GM15510 (cell line): ENCODE data around the gene TMEM63B.

Experiments used
- POLR2A ChIP-seq: IDR thresholded peaks from 3 replicates; pipeline ENCODE4 v1.6.1; 2011; ENCODE audit warnings: borderline replicate concordance; ENCODE audit not compliant: insufficient read length; ENCODE audit errors: extremely low read depth

Gene TMEM63B

DNA sequence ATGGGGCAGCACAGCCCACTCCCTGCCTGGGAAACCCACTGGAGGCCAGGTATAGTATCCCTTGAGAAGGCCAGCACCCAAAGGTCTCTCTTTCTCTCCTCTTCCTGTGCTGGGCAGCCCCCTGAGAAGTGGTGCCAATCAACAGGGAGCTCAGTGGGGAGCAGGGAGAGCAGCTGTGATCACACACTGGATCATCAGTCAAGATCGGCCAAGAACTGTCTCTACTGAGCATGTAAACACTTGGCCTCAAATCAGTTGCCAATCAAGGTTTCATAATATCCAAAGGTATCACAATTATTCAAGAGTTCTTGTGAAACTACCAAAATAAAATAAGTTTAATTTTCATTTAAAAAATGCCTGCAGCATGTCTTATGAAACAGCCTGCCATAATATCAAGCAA is 18.9 kb upstream of the TMEM63B start:
- TF ChIP-seq POLR2A: no peak

DNA sequence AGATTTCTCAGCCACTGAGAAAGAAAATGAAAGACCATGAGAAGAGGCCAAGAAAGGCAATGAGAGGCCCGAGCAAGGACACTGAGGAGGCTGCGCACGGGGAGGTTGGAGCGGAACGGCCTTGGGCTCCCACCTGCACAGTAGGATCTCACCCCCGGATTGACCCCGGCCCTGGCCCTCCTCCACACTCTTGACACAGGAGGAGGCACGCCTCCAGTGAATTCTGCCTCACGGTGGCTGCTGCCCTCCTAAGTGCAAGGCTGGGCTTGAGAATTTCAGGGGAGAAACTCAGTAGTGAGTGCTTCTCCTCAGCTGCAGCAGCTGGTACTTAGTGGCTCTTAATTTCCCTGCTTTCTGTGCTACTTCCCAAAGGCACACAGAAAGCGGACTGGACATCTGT is 18.1 kb upstream of the TMEM63B start:
- no peak for TF ChIP-seq POLR2A

DNA sequence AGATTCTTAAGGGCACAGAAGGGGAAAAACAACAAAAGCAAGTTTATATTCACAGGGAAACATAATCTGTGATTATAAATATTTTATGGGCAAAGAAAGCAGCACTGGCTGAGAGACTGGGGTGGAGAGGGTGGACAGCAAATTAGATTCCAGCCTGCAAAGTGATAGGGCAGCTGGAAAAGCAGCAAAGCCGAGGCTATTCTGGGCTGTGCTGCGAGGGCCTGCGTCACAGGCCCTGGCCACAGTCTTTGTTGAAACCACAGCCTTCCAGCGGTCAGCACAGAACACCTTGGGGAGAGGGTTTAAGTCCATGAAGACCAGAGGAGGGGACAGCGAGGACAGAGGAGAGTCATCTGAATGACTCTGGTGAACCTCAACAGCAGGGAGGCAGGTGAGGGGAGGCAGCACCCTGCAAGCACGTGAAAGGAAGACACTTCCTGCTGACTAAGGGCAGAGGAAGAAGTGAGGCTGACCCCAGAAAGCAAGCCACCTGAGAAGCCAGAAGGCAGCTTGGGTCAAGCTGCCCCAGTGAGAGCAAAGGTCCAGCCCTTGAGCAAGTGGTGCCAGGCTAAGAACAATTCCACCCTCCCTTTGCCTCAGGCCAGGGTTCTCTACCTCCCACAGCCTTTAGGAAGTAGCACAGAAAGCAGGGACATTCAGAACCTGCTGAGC is 17.2 kb upstream of the TMEM63B start:
- TF ChIP-seq POLR2A: no peak

DNA sequence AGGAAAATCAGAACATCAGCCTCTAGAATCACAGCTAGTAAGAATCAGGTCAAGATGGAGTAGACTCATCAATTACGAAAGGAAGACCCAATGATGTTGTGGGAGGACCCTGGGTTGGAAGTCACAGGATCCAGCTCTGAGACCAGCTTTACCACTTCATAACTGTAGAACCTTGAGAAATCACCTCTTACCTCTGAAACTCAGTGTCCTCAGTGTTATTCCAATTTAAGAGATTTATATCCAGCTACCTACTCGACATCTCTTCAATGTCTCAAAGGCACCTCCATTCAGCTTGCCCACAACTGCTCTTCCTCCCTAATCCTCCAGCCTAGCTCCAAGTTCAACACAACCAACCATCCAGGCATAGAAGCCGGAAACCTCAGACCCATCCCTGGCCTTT is 16.4 kb upstream of the TMEM63B start:
- TF ChIP-seq POLR2A: no peak

DNA sequence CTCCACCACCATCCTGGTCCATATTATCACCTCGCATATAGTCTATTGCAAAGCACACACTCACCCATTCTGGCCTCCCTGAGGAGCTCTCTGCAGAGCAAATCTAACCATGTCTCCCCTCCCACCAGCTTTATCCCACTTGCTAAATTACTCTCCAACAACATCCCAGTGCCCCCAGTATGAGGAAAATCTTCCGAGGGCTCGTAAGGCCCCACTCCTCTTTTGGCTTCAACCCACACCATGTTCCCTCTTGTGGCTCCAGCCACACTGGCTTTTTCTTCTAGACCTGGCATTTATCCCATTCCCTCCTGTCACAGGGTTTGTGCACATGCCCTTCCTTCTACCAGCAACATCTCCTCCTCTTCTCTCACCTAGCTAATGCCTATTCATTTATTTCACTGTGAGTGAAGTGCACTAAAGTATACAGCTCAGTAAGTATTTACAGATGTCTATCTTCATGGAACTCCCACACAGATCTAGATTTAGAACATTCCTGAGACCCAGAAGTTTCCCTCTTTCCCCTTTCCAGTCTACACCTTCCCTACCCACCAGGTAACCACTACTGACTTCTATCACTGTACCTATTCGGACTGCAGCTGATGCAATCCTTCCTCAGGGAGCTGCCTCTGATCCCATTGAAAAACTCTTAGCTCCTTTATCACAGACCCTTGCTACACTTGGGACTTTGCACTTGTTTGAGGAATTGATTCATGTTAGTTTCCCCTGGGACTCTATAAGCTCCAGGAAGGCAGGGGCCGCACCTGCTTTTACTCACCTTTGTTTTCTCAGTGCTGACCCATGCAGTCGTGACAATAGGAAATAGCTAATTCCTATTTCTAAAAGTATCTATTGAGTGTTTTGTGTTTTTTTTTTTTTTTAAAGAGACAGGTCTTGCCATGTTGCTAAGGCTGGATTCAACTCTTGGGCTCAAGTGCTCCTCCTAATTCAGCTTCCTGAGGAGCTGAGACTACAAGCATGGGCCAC is 15.6 kb upstream of the TMEM63B start:
- no peak for TF ChIP-seq POLR2A

DNA sequence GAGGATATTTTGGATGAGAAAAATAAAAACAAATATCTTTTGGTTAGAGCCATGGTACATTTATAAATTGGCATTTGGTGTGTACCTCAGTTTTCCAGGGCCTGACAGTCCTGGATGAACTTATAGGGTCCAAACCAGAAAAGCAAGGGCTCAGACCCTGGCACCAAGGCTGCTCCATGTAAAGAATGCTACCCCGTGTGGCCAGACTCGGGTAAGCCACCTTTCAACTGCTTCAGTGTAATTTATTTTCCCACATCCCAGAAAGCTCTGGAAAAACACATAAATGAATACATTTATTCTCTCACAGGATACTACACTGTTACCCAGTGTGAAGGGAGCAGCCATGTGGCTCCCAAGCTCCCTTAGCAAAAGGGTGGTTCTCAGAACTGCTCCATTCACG is 13.9 kb upstream of the TMEM63B start:
- TF ChIP-seq POLR2A: no peak

DNA sequence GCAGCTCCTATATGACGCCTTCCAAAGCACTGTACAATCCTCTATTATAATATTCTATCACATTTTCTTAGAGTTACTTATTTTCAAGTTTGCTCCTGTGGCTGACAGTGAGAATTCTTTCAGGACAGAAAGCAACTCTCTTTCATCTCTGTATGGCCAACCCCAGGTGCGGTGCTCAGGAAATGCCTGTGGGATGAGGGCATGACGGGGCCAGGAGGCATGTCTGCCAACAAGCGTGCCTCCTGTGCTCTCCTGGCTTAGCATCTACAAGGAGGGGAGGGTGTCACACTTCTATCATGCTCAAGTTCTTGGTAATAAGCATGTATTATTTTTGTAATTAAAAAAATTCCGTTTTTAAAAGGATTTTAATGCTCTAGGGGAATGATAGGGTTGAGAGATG is 11.5 kb upstream of the TMEM63B start:
- no peak for TF ChIP-seq POLR2A

DNA sequence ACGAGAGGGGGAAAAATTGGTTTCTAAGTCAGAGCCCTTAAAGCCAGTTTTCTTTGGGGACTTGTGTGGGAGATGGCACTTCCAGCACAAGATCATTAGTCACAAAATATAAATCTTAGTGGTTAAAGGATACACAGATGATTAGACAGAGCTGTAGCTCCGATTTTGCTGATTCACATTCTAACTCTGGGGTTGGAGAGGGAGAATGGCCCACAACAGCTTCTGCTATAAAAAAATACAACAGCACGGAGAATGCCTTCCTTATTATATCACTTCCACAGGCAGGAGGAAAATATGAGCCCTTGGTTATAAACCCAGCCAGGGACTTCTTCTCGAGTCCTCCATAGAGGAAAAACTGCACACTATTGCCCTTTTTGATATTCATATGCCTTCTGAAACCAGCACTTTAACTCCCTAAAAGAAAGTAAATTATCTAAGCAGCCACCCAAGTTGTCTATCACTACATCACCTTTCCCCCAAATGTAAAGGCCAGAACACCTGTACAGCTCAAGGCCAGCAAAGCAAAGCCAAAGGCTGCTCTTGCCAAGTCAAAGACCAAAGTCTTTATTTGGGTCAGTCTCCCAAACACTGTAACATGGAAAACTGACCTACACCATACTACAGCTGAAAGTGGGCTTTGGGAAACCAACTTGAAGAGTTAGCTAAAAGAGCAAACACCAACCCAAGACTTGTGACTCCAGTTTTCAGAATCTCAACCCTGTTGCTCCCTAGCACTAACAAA is 10.5 kb upstream of the TMEM63B start:
- TF ChIP-seq POLR2A: no peak

DNA sequence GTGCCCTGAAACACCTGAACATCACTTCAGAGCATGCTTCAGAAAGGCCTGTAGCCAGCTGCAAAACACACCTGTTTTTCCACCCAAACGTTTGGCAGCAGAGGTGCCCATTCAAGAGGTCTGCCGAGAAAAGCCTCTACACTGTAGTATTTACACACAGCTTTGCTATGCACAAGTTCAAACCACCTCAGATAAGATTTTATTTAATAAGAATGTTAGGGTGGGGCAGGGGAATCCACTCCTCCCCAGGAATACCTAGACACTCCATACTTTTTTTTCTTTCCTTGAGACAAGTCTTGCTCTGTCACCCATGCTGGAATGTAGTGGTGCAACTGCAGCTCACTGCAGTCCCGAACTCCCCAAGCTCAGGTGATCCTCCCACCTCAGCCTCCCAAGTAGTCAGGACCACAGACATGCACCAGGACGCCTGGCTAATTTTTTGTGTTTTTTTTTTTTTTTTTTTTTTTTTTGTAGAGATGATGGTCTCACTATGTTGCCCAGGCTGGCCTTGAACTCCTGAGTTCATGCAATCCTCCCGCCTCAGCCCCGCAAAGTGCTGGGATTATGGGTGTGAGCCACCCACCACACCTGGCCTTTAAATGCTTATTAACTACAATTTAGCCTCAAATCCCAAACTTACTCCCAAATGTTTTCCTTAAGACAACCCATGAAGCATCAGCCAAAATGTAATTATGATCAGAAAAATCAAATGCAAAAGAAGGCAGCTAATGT is 9.8 kb upstream of the TMEM63B start:
- no peak for TF ChIP-seq POLR2A

DNA sequence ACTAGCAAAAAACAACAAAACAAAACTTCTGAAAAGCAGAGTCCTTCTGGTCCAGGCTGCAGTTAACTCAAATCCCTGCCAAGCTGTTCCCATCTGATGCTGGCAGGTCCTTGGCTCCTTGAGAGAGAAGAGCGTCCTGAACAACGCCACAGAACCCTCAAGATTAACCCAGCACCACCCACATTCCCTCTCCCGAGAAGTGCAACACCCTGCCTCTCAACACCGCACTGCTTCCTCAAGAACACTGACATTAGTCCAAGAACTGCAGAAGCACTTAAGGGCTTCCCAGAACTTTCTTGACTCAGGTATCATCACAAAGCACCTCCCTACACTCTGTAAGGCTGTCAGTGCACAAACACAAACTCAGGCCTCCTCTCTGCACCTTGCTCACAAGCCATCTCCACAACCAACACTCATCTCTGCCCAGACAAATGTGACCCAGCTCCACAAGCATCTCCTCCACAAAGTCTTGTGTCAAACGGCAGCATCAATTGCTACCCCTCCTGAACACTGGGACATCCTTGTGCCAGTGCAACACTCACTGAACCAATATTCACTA is 7.6 kb upstream of the TMEM63B start:
- no peak for TF ChIP-seq POLR2A

DNA sequence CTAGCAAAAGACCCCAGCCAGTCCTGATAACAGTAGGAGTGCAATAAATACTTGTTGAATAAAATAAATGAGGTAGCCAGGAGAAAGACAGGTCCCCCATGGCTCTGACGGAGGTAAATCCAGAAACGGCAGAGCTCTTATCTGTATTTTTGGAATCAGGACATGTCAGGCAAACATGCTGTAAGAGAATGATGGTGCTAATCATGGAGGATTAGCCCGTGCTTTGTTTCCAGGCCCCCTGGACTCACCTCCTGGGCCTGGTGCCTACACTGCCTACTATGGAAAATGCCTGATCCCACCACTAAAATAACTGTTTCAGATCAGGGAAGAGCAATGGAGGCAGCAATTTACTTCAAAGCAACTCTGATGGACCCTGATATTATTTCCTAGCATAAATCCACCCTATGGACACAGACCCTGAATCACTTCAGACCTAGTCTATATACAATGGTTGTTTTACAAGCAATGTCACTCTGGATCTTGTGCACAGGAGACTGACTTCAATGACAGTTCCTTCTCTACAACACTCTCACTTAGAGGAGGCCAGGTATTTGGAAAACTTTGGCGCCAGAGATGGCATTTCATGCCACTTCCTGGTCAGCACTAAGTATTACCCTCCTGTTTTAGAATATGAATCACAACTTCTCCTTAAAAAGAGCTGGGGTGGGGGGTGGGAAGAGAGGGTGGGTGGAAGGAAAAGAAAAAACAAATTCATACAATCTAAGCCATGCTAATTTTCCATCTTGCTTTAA is 6.5 kb upstream of the TMEM63B start:
- no peak for TF ChIP-seq POLR2A

DNA sequence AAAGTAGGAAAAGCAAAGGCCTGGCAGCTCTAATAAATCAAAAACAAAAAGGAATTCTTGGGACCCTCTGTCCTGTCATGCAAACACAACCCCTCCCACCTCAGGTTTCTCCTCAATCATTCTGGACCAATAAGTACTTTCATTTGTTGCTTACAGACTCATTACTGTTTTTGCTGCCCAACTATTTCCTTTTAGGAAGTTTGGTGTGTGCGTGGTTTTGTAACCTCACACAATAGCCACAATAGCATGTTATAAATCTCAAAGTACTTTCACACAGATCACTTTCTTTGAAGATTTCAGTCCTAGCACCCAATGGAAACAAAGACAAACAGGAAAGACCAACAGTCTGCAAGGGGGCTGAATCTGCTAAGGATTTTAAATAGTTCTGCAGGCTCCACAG is 4.6 kb upstream of the TMEM63B start:
- no peak for TF ChIP-seq POLR2A

DNA sequence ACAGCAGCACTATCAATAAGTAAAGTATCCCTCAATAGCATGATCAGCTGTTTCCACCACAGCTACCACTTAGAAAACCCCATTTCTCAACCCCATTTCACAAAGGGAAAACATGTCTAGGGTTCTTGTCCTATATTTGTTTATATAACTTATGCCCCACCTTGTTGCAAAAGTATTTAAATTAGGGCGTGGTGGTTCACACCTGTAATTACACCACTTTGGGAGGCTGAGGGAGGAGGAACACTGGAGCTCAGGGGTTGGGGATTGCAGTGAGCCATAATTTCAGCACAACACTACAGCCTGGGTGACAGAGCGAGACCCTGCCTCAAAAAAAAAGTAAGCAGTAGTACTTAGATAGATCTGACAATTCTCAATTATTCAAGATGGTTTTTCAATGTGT is 3.8 kb upstream of the TMEM63B start:
- TF ChIP-seq POLR2A: no peak

DNA sequence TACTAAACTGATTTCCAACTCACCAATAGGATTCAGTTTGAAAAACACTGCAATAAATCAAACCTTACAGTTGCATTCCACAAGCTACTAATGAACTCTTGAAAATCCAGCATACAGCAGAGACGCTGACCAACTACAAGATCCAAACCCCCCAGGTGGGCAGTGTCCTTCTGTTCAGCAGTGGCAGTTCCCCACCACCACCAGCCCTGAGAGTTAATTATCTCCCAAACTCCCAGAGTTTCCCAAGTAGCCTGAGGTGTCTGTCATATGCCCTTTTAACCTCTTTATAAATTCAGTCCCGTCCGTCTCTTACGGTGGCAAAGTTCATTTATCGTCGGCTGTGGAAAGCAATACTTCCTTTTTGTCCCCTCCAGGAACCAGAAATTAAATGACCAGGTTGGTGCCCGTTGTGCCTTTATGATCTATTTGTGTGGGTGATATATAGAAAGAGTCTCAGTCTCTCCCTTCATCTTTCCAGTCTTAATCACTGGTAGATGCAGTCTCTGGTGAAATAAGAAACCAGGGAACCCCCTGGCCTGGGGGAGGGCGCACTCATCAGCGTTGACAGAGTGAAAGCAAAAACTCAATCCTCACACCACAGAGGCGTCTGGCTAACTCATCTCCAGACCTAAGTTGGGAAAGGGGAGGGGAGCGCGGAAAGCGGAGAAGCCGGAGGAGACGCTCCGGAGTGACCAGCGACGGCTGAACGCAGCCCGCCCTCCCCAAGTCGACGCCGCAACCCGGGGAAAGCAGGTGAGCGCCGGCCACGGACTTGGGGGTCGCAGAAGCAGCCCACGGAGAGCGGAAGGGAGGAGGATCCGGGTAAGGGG is 819 bp upstream of the TMEM63B start:
- no peak for TF ChIP-seq POLR2A
